GM18502 (cell line): ENCODE results near the gene CARTPT.

Experiments
- ATAC-seq: cut with Tn5 transposase; IDR thresholded peaks from one replicate; pipeline ENCODE4 v1.9.1; 2021; ENCODE audit warnings: mild to moderate bottlenecking; ENCODE audit not compliant: unreplicated experiment, poor library complexity

The CARTPT gene

GRCh38 chr5:71734141-71734540 lies 15.1 kb downstream of the CARTPT start:
- ATAC-seq: no peak

GRCh38 chr5:71737931-71738539 lies 19.0 kb downstream of the CARTPT start:
- no peak for ATAC-seq

GRCh38 chr5:71738662-71739361 lies 19.7 kb downstream of the CARTPT start:
- ATAC-seq: no peak

DNA sequence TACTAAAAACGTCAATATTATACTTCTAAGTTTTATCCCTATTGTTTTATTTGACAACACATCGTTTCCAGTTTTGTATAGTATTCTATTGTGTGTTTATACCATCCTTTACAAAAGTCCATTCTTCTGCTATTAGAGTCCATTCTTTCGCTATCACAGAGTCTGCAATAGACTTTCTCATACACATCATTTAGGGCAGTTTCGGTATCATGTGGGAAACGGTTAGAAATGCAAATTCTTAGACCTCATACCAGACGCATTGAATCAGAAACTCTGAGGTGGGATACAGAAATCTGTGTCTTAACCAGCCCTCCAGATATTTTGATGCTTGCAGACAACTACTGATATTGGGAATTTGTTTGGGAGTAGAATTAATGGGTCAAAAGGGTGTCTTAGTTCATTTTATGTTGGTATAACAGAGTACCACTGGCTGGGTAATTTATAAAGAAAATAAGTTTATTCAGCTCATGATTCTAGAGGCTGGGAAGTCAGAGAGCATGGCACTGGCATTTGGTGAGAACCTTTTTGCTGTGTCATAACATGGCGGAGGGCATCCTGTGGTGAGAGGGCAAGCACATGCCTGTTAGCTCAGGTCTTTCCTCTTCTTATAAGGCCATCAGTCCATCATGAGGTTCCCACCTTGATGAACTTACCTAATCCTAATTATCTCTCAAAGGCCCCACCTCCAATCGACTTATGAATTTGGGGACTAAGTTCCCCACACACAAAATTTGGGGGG lies 21.1 kb downstream of the CARTPT start:
- ATAC-seq: peak; percentile 98

DNA sequence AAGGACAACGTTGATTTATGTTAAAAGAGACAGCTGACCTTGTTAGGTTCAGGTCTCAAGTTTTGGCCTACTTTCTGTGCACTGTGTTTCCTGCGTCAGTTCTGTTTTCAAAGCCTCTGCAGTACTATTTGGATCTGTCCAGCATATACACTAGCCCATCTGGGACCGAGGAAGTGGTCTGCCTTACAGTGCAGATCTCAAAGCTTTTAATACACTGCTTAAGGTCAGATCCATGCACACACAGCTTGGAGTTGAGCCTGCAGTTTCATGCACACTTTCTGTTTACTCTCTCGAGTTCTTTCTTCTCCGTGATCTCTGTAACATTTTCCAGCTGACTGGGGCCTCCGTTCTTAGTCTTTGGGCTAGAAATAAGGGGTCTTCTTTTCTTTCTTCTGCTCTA lies 24.1 kb downstream of the CARTPT start:
- no peak for ATAC-seq

DNA sequence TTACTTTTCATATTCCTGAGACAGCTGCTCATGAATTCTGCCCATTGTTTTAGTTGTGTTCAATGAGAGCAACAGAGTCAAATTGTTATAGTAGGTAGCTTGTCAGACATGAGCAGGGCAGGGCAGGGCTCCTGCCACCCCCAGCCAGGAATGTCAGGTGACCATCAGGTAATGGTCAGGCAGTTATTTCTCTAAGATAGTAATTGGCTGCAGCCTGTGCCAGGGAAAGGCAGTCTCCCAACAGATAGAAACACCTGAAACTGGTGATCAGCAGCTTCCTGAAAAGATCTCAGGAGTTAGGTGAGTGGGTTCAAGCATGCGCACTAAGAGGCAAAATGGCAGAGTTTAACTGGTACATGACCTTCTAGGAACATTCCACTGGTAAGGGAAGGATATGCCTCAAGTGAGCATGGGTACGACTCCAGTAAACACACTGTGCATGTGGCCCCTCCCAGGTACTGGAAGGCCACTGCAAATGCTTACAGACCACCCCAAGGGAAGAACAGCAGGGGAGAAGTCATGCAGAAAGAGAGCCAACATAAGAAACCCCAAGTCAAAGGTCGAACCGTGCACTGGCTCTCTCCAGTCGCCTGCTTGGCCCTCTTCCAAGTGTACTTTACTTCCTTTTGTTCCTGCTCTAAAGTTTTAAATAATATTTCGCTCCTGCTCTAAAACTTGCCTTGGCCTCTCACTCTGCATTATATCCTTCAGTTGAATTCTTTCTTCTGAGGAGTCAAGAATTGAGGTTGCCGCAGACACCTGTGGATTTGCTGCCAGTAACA lies 25.1 kb downstream of the CARTPT start:
- no peak for ATAC-seq

DNA sequence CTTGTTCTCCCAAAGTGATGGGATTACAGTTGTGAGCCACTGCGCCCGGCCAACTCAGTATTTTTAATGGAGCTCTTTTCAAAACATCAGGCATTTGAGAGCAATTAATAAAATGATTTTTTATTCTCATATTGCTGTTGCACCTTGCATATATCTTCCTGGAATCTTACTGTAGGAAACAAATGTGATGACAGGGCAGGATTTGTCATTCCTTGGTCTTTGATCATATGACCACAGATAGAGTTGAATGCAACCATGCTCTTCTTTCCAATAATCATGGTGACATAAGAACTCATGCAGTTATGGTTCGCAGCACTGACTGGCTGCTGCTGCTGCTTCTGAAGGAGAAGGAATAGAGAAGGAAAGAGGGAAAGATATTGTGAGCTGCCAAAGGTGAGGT lies 28.1 kb downstream of the CARTPT start:
- no peak for ATAC-seq

DNA sequence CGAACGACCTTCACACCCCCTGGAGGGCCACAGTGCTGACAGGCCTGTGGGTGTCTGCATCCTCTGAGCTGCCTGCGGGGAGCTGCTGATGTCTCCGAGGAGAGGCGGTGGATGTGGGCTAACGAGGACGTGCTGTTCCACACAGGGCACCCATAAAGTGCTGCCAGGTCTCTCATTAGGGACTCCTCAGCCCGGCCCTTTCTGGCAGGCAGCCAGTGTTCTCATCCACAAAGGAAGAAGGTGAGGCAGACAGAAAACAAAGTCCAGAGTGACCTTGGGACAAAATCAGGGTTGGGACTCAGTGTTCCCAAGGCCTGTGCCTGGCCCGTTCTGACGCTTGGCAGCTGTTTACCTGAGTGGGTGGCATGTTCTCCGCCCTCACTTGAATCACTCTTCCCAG lies 29.3 kb downstream of the CARTPT start:
- ATAC-seq: no peak

GRCh38 chr5:71751422-71751821 lies 32.3 kb downstream of the CARTPT start:
- ATAC-seq: no peak

- no peak for ATAC-seq
Measured at GRCh38 chr5:71752441-71753190, 33.5 kb downstream of the CARTPT start.

GRCh38 chr5:71757590-71758543 lies 38.8 kb downstream of the CARTPT start:
- peak; percentile 92 for ATAC-seq

DNA sequence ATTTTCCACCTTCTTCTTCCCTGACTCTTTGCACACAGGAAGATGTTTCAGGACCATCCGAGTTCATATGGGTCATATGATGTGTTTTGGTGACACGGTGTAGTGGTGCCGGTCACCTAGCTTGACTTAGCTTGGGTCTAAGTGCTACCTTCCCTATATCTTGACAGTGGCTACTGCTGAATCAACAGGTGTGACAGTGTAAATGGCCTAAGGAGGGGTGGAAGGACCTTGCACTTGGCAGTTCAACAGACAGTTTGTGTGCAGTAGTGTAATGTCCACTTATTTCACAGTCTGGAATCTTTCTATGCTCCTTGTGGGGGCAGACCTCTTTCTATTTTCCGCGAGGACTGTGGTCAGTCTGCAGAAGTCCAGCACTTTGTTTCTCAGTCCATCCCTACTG lies 43.8 kb downstream of the CARTPT start:
- no peak for ATAC-seq

- no peak for ATAC-seq
Measured at GRCh38 chr5:71767661-71768060, 48.6 kb downstream of the CARTPT start.

- no peak for ATAC-seq
Measured at GRCh38 chr5:71769287-71769686, 50.2 kb downstream of the CARTPT start.

DNA sequence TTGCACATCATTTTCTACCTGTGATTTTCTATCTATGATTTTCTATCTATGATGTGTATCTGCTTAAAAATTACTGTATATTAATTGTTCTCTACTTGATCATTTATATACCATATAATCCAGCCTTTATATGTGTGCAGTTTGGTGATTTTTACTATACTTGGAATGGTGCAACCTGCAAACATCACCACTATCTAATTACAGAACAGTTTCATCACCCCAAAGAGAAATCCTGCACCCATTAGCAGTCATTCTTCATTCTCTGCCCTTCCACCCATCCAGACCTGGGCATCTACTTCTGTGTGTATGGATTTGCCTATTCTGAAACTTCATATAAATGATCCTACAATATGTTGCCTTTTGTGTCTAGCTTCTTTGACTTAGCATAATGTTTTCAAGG lies 51.3 kb downstream of the CARTPT start:
- no peak for ATAC-seq
